HG03139 (cell line): ENCODE results near the gene PRSS2.

Experiments used
- ATAC-seq: cut with Tn5 transposase; IDR thresholded peaks from one replicate; pipeline ENCODE4 v1.9.1; 2021; ENCODE audit not compliant: unreplicated experiment

Gene PRSS2

GRCh38 chr7:142784716-142785115 lies 13.9 kb downstream of the PRSS2 start:
- no peak for ATAC-seq

- ATAC-seq, result no peak
Measured at GRCh38 chr7:142785841-142786250, 15.1 kb downstream of the PRSS2 start.

DNA sequence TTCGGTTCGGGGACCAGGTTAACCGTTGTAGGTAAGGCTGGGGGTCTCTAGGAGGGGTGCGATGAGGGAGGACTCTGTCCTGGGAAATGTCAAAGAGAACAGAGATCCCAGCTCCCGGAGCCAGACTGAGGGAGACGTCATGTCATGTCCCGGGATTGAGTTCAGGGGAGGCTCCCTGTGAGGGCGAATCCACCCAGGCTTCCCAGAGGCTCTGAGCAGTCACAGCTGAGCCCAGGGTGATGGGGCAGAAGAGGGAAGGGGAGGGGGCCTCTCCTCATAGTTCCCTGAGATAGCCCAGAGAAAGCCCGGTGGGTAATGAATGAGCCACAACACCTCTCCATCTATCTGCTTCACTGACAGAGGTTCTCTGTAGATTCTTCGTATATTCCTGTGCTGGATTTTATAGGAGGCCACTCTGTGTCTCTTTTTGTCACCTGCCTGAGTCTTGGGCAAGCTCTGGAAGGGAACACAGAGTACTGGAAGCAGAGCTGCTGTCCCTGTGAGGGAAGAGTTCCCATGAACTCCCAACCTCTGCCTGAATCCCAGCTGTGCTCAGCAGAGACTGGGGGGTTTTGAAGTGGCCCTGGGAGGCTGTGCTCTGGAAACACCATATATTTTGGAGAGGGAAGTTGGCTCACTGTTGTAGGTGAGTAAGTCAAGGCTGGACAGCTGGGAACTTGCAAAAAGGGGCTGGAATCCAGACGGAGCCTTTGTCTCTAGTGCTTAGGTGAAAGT lies 16.4 kb downstream of the PRSS2 start:
- ATAC-seq, result no peak

GRCh38 chr7:142787783-142788182 lies 17.0 kb downstream of the PRSS2 start:
- no peak for ATAC-seq

GRCh38 chr7:142788303-142789289 lies 17.8 kb downstream of the PRSS2 start:
- no peak for ATAC-seq

DNA sequence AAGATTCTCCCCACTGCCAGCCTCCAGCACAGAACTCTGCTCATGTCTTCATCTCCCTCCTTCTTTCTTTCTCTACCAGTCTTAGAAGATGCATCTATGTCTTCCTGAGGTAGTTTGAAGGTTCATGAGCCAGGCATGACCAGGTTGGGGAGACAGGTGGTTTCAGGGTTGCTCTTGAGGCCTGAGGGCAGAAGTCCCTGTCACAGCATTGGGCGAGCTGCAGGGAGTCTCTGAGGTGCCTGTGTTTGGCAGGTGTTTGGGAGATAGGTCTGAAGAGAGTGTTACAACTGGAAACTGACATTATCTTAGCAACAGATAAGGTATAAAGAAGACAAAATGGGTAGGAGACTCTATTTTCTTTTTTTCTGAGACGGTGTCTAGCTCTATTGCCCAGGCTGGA lies 18.7 kb downstream of the PRSS2 start:
- no peak for ATAC-seq

DNA sequence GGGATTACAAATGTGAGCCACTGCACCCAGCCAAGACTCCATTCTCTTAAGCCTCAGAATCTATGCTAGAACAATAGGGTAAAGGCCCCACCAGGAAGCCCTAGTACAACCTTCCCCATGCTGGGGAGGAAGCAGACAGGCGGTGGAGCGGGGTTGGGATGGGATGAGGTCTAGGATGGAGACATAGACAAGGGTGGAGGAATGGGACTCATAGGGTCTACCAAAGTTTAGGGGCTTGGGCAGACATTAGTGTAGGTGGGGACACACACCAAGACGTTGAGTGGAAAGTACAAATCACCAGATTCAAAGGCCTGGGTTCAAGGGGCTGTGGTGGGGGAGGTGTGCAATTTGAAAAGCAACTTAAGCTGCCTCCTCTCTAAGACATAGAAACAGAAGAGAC lies 19.3 kb downstream of the PRSS2 start:
- no peak for ATAC-seq

DNA sequence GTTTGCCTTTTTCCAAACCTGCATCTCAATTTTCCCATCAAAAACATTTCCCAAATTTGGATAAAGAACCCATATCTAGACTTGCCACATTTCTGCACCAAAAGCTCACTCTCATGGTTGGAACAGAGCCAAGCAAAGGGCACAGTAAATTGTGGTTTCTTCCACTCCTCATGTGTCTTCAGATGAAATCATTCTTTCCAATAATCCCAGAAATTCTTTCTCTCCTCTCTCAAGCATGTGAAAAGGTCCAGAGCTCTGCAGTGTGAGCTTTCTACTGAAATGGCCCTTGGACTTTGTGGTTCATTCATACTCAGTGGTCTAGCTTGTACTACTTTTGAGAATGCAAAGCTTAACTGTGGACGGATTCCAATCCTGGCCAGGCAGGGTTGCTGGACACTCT lies 19.8 kb downstream of the PRSS2 start:
- ATAC-seq, result no peak

DNA sequence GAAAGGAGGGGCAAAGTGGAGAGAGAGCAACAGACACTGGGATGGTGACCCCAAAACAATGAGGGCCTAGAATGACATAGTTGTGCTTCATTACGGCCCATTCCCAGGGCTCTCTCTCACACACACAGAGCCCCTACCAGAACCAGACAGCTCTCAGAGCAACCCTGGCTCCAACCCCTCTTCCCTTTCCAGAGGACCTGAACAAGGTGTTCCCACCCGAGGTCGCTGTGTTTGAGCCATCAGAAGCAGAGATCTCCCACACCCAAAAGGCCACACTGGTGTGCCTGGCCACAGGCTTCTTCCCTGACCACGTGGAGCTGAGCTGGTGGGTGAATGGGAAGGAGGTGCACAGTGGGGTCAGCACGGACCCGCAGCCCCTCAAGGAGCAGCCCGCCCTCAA lies 20.7 kb downstream of the PRSS2 start:
- ATAC-seq, result no peak

GRCh38 chr7:142792129-142792528 lies 21.4 kb downstream of the PRSS2 start:
- no peak for ATAC-seq

DNA sequence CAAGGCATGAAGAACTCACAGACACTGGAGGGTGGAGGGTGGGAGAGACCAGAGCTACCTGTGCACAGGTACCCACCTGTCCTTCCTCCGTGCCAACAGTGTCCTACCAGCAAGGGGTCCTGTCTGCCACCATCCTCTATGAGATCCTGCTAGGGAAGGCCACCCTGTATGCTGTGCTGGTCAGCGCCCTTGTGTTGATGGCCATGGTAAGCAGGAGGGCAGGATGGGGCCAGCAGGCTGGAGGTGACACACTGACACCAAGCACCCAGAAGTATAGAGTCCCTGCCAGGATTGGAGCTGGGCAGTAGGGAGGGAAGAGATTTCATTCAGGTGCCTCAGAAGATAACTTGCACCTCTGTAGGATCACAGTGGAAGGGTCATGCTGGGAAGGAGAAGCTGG lies 21.8 kb downstream of the PRSS2 start:
- no peak for ATAC-seq

DNA sequence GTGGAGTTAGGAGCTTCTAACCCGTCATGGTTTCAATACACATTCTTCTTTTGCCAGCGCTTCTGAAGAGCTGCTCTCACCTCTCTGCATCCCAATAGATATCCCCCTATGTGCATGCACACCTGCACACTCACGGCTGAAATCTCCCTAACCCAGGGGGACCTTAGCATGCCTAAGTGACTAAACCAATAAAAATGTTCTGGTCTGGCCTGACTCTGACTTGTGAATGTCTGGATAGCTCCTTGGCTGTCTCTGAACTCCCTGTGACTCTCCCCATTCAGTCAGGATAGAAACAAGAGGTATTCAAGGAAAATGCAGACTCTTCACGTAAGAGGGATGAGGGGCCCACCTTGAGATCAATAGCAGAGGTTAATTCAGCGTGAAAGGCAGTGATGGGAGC lies 22.4 kb downstream of the PRSS2 start:
- ATAC-seq, result no peak

- ATAC-seq, result no peak
Measured at GRCh38 chr7:142795339-142795863, 24.6 kb downstream of the PRSS2 start.

DNA sequence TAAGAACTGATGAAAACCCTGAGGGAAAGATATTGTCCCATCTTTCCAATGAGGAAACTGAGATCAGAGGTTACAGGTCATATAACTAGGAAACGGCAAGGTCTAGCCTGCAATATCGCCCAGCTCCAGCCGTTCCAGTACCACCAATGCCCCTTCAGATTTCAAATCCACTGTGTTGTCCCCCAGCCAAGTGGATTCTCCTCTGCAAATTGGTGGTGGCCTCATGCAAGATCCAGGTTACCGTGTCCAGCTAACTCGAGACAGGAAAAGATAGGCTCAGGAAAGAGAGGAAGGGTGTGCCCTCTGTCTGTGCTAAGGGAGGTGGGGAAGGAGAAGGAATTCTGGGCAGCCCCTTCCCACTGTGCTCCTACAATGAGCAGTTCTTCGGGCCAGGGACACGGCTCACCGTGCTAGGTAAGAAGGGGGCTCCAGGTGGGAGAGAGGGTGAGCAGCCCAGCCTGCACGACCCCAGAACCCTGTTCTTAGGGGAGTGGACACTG lies 25.3 kb downstream of the PRSS2 start:
- no peak for ATAC-seq

- peak; percentile 37 for ATAC-seq
Measured at GRCh38 chr7:142796501-142797390, 26.0 kb downstream of the PRSS2 start.

- peak; percentile 32 for ATAC-seq
Measured at GRCh38 chr7:142797391-142798377, 26.9 kb downstream of the PRSS2 start.

DNA sequence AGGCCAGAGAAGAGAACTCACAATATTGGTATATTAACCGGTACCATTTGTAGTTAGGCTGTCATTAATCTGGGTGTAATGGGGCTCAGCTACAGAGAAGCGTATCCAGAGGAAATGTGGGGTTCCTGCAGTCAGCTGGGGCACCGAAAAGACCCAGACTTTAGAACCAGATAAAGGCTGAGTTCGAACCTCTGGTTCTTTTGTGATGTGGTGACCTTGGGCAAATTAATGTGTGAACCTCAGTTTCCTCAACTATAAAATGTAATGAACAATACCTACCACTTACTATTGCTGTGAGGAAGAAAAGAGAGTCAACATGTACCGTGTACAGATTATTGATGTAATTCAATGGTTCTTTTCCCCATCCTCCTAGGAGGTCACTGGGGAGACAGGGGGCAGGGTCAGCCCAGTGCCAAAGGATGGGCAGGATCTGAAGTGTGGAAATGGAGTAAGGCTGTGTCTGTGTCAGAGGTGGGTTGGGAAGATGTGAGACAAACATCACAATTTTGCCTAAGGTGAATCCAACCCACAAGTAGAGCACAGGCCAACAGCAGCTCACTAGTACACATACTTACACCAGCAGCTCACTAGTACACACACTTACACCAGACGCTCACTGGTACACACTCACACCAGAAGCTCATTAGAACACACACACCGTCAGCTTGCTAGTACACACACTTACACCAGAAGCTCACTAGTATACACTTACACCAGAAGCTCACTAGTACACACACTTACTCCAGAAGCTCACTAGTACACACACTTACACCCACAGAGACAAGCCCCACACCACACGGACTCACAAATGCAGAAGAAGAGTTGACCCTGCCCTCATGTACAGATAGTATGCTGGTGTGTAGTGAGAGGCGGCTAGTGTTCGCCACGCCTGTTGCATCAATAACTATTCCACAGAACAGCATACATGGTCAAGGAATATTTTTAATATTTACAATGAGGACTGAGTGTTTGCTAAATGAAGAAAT lies 28.0 kb downstream of the PRSS2 start:
- no peak for ATAC-seq

- no peak for ATAC-seq
Measured at GRCh38 chr7:142799437-142799835, 28.7 kb downstream of the PRSS2 start.
